ENCODE measurements around the gene TK2.
A peak's percentile ranks its signal among the peaks of the same experiment; 100 is the strongest.
"Not testable (repeated sequence)": the region's sequence is repeated elsewhere in the genome, so short reads cannot be mapped to it uniquely, and the experiment has no call there.

Gene TK2

DNA sequence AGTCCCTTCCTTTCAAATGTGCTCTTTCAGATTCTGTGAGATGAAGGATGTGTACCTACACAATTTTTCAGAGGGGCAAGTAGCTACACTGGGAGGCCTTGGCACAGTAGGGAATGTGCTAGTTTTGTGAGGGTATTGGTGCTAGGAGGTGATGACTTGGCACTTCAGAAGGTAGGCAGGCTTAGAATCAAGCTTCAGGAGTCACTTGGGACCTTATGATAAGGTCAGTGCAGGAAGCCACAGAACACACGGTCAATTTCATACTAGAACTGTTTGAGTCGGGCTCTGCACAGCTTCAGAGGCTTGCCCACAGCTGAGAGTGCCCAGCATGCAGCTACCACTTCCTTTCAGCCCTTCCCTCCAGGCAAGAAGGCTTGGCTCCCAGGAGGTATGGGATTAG lies 22.4 kb upstream of the TK2 start:
- DNase-seq = no peak

GRCh38 chr16:66569827-66570405 lies 20.0 kb upstream of the TK2 start:
- no peak for DNase-seq

DNA sequence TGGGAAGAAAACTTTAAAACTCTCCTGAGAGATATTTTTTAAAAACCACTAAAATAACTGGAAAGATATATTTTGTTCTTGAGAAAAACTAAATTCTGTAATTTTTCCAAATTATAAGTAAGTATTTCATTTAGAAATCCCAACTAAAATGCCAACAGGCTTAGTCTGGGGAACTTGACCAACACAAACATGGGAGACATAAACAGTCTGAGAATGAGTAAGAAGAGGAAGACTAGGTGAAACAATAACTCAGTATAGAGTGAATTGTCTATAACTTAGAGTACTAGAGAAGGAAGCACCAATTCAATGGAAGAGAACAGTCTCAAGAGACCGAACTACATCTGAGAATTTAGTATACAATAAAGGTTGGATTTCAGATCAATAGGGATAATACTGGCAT lies 19.2 kb upstream of the TK2 start:
- no peak for DNase-seq

GRCh38 chr16:66568355-66568754 lies 18.4 kb upstream of the TK2 start:
- no peak for DNase-seq

GRCh38 chr16:66567270-66567669 lies 17.3 kb upstream of the TK2 start:
- not testable (repeated sequence) for DNase-seq

DNA sequence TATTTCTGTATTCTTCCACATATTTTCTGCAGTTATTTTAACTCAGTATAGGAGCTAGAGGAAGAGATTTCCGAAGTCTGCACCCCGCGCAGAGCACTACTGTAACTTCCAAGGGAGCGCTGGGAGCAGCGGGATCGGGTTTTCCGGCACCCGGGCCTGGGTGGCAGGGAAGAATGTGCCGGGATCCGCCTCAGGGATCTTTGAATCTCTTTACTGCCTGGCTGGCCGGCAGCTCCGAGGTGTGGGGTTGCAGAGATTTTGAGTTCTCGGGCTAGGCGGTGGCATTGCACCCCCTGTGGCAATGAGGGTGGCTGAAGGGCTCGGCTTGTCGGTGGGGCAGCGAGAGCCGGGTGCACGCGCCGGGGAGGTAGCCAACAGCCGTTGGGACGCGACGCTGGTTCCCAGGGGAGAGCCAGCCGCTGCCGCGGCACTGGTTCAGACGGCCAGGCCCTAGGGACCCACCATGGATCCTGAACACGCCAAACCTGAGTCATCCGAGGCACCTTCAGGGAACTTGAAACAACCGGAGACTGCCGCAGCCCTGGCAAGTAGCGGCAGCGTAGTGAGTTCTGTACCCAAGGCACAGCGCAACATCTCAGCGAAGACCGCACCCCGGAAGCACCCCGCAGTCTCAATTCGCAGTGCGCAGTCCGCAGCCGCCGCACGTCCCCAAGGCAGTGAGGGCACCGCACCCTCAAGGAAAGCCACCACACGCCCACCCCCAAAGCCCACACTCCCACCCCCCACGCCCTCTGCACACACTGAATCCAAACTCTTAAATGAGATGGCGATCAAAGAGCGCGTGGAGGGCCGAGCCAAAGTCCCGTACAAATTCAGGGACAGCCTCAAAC lies 16.4 kb upstream of the TK2 start, which contains the start of gene CMTM1:
TSS of gene CMTM1 (plus strand) at position 389 of the 851 bp plus-strand sequence. CDS start at position 464, 75 bp downstream.
- DNase-seq = no peak

DNA sequence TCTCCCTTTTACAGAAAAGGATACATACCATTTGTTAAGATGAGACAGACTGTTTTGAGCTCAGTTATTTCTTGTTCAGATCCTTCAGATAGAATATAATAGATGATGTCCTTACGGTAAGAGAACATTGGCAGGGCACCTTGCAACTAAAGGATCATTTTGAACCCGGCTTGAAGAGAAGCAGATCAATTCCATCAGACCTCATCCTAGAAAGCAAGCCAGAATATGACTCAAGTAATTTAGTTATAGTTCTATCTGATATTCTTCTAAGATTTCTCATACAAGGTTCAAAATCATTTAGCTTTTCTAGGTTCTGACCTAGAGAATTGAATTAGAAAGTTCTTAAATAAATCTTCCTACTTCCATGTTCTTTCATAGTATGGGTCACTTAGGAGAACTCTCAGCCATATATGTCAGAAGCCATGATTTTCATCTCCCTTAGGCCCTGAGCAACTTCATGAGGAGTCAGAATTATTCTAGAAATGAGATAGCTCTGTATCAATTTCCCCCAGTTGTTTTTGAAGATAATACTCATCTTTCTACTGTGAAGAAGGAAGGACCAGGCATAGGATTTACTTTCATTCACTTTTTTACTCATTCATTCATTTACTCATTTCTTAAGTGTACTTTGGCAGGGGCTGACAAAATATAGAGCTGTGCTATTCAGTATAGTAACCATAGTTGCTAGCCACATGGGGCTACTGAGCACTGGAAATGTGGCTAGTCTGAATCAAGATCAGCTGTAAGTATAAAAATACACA lies 13.8 kb upstream of the TK2 start:
- no peak for DNase-seq

GRCh38 chr16:66562986-66563385 lies 13.1 kb upstream of the TK2 start:
- no peak for DNase-seq

DNA sequence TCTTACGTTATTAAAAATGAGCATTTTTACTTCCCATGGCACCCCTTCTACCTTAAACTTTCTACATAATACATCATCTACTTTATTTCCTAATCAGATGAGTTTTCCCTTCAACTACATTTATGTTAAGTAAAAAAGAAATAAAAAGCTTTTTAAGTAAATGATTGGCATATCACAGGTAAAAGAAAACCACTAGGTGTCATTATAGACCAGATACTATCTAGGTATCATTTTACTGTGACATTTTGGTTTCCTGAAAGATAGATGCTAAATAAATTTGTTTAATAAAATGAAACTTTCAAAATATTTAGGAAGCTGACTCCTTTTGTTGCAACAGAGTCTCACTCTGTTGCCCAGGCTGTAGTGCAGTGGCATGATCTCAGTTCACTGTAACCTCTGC lies 12.5 kb upstream of the TK2 start:
- DNase-seq = no peak

GRCh38 chr16:66561381-66562080 lies 11.6 kb upstream of the TK2 start:
- no peak for DNase-seq

DNA sequence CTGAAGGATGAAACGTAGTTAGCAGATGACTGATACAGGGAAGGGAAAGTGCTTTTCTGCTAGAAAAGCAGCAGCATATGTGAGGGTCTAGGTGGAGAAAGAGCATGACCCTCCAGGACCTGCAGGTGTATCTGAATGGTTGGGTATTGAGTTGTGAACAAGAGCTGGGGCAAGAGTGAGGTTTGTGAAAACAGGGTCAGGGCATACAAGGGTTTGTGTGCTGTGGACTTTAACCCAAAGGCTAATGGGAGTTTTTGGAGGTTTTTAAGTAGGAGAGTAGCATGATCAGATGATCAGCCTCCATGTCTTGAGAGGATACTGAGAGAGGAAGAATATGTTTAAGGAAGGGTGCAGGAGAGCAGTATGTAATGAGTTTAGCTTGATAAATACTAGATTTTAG lies 10.2 kb upstream of the TK2 start:
- DNase-seq = no peak

GRCh38 chr16:66554495-66554894 lies 4.6 kb upstream of the TK2 start:
- no peak for DNase-seq

- DNase-seq = no peak
Measured at GRCh38 chr16:66554021-66554420, 4.1 kb upstream of the TK2 start.

DNA sequence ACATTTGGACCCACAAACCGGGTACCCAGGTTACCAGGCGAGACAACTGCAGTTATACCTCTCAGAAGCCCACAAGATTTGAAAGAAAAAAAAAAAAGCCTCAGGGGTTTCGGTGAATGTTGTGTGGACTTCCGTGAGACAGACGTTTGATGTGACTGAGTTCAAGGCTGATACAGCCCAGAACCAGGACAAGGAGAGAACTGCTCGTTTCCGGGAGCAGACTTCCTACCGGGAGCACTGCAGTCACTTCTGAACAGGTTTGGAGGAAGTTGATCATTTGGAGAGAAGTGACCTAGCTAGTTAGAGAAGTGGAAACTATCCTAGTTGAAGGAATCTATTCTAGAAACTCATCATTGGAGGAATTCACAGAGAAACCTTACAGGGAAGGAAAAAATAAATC lies 3.3 kb upstream of the TK2 start:
- no peak for DNase-seq

DNA sequence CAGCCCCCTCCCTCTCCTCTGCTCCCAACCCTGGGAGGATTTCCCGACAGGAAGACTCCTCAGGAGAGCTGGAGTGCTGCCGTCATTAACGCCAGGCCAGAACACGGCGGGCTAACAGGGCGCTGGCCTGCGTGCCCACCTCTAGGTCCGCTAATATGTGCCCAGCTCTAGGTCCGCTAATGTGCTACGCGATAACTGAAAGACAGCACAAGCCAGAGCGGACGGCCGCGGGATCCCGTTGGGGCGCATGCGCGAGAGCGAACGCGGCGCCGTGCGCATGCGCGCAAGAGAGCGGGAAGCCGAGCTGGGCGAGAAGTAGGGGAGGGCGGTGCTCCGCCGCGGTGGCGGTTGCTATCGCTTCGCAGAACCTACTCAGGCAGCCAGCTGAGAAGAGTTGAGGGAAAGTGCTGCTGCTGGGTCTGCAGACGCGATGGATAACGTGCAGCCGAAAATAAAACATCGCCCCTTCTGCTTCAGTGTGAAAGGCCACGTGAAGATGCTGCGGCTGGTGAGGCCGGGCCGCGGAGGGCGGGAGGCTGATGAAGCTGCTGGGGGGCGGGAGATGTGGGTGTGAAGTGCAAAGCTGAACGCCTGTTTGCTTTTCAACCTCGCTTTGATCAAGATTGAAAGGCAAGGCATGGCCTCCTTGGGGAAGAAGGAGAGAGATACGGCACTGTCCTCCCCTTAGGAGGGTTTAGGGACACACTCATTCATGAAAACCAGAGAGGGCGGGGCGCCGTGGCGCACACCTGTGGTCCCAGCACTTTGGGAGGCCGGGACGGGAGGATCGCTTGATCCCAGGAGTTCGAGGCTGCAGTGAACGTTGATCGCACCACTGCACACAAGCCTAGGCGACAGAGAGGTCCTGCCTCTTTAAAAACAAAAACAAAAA lies 2.6 kb upstream of the TK2 start, which contains the start of gene CKLF:
TSS of gene CKLF (plus strand) at position 291 of the 892 bp plus-strand sequence. CDS start at position 431, 140 bp downstream.
- DNase-seq = peak; percentile 98

- no peak for DNase-seq
Measured at GRCh38 chr16:66551788-66552285, 1.9 kb upstream of the TK2 start.

DNA sequence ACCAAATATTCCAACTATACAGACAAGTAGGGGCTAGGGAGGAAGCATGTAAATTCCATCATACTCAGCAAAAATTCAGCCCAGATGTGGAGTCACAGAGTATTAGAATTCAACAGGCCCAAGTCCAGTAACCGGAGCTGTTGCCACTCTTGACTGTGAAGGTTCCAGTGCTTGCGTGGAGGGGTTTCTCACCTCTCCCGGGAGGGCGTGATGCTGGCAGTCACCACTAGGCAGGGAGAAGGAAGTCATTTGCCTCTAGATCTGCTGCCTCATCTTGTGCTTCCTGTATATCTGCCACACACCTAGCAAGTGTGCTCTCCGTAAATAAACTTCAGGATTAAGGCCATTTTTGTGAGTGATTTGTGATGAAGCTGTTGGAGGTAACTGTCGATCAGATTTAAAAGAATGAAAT lies 1.4 kb upstream of the TK2 start:
- DNase-seq = peak; percentile 62

GRCh38 chr16:66548868-66549267 lies 1.1 kb downstream of the TK2 start:
- no peak for DNase-seq

GRCh38 chr16:66548068-66548467 lies 1.9 kb downstream of the TK2 start:
- no peak for DNase-seq

DNA sequence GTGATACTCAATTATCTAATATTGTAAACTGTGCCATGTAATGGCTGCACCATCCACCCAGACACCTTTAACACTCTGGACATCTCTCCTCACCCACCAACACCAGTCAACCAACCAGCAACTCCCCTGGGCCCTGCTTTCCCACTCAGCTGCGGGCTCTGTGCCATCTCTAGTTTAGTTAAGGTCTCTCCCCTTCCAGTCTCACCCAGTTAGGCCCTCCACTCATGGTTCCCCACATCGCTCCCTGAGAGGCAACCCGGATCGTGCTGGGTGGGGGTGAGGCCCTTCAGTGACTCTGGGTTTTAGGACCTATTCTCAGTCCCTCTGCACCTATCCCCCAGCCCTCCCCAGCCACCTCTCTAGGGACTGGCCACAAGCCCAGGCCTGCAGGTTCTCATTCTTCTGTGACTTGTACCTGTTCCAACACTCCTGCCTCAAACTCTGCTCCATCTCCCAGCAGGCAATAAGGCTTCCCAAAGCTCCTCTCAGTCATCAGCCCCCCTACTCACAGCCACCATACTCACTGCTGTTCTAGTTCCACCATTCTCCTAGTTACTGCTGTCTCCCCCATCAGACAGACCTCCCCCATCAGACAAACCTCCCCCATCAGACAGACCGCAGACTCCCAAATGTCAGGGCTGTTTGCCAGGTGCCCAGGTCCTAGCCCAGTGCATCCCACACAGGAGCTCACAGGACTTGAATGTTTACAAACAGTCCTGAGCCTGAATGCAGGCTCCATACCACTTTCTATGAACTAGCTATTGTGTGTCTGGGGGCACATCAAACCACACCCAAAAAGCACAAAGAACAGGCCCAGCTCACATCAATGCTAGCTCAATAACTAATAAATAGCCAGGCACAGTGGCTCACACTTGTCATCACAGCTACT lies 2.6 kb downstream of the TK2 start:
- DNase-seq = no peak

Data from 8988T (cell line).